ENCODE results near the gene CYP26C1.

DNA sequence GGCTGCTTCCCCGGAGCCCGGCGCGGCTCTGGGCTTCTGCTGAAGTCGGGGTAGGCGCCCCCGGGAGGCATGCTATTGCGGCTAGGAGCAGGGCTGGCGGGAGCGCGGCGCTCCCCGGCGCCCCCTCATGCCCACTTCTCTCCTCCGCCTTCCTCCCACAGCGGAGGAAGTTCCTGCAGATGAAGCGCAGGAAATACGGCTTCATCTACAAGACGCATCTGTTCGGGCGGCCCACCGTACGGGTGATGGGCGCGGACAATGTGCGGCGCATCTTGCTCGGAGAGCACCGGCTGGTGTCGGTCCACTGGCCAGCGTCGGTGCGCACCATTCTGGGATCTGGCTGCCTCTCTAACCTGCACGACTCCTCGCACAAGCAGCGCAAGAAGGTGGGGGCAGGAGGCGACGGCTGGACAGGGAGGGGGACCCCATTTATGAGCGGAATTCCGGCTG lies 13.6 kb downstream of the CYP26C1 start:
- TF ChIP-seq CTCF (IDR thresholded peaks at IDR 0.05) (no peak), EP300 (IDR thresholded peaks at IDR 0.05) (no peak), POLR2A (IDR thresholded peaks at IDR 0.05) (no peak)
